Measurements from ENCODE around the gene BORCS8.

GRCh38 chr19:19137556-19138108 is 54.3 kb downstream of the BORCS8 start:
- TF ChIP-seq, protein P1, sequence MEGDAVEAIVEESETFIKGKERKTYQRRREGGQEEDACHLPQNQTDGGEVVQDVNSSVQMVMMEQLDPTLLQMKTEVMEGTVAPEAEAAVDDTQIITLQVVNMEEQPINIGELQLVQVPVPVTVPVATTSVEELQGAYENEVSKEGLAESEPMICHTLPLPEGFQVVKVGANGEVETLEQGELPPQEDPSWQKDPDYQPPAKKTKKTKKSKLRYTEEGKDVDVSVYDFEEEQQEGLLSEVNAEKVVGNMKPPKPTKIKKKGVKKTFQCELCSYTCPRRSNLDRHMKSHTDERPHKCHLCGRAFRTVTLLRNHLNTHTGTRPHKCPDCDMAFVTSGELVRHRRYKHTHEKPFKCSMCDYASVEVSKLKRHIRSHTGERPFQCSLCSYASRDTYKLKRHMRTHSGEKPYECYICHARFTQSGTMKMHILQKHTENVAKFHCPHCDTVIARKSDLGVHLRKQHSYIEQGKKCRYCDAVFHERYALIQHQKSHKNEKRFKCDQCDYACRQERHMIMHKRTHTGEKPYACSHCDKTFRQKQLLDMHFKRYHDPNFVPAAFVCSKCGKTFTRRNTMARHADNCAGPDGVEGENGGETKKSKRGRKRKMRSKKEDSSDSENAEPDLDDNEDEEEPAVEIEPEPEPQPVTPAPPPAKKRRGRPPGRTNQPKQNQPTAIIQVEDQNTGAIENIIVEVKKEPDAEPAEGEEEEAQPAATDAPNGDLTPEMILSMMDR (conservative IDR thresholded peaks at IDR 0.05): no peak
- TF ChIP-seq ZFX (IDR thresholded peaks at IDR 0.05): no peak

Measured in C4-2B (cell line).